Activated T-cell treated with anti-CD3 and anti-CD28 coated beads, Interleukin-2, amount 50 U/mL, for 24 hours (primary cell): Measurements from ENCODE around the gene CFAP99.

ENCODE experiments used
- DNase-seq: peaks from one replicate; pipeline ENCODE4 v3.0.0-alpha.2; 2020
- H3K27ac Mint-ChIP-seq: 2 replicates; pipeline ENCODE4 v1.8.0; 2020; ENCODE audit warnings: mild to moderate bottlenecking, mixed read lengths
- H3K27me3 Mint-ChIP-seq: 2 replicates; pipeline ENCODE4 v1.8.0; 2020; ENCODE audit warnings: mixed read lengths
- H3K36me3 Mint-ChIP-seq: 2 replicates; pipeline ENCODE4 v1.8.0; 2020; ENCODE audit warnings: low read depth, mixed read lengths
- H3K4me1 Mint-ChIP-seq: 2 replicates; pipeline ENCODE4 v1.8.0; 2020; ENCODE audit warnings: low read depth, mixed read lengths
- H3K4me3 Mint-ChIP-seq: 2 replicates; pipeline ENCODE4 v1.8.0; 2020; ENCODE audit warnings: mild to moderate bottlenecking, moderate library complexity, mixed read lengths
- H3K9me3 Mint-ChIP-seq: 2 replicates; pipeline ENCODE4 v1.8.0; 2020; ENCODE audit warnings: mixed read lengths

CFAP99 gene

GRCh38 chr4:2399216-2399615 is 19.5 kb upstream of the CFAP99 start:
- Mint-ChIP-seq H3K4me3 (no peak overlapping the region), H3K36me3 (no peaks in the 10 kb centered on the region), H3K4me1 (peaks cover 34% of the 10 kb centered on the region), H3K27me3 (peaks cover 4% of the 10 kb centered on the region), H3K9me3 (no peaks in the 10 kb centered on the region), H3K27ac (no peak overlapping the region)
- no peak for DNase-seq

DNA sequence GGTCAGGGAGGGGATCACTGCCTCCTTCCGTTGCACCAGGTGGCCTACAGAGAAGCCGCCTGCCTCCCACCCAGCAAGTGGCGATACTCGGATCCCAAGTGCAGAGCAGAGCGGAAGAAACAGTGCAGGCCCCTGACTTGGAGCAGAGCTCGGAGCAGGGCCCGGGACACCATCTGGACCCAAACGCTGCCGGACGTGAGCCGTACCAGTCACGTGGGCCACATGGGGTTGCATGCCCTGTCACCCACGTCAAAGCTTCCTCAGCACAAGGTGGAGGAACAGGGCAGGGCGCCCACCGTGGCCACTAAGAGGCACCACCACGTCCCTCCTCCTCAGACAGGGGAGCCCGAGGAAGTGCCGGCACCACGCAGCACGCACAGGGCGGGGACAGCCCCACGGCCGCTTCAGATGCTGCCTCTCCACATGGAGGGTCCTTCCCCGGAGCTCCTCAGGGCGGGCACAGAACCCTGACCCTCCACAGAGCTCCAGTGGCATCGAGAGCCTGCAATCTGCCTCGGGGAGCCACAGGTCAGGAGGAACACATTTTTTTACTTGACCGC is 19.0 kb upstream of the CFAP99 start:
- Mint-ChIP-seq H3K4me3 (no peak overlapping the region), H3K27ac (no peak overlapping the region), H3K27me3 (peaks cover 4% of the 10 kb centered on the region), H3K9me3 (no peaks in the 10 kb centered on the region), H3K36me3 (no peaks in the 10 kb centered on the region), H3K4me1 (peaks cover 32% of the 10 kb centered on the region)
- no peak for DNase-seq

GRCh38 chr4:2400841-2401609 is 17.7 kb upstream of the CFAP99 start:
- DNase-seq, result no peak
- H3K9me3 Mint-ChIP-seq, result no peaks in the 10 kb centered on the region
- H3K27me3 Mint-ChIP-seq, result peaks cover 4% of the 10 kb centered on the region
- no peaks in the 10 kb centered on the region for H3K36me3 Mint-ChIP-seq
- H3K4me1 Mint-ChIP-seq, result peaks cover 29% of the 10 kb centered on the region
- H3K27ac Mint-ChIP-seq, result no peak overlapping the region
- no peak overlapping the region for H3K4me3 Mint-ChIP-seq

DNA sequence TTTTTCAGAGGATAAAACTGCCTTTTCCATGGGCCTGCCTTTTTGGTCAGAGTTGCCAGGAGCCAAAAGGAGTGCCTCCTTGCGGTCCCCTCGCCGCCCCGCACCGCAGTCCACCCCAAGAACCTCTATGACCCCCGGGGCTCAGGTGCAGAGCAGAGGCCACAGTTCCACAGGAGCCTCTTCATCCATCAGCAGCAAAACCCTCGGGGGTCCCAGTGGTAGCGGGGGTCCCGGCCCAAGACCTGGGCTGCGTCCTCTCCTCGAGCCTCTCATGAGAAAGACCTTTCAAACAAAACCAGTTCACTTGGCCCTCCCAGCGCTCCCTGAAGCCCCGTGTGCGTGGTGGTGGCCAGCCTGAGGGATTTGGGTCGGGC is 17.2 kb upstream of the CFAP99 start:
- peaks cover 4% of the 10 kb centered on the region for H3K27me3 Mint-ChIP-seq
- H3K4me3 Mint-ChIP-seq, result peak overlapping the region; percentile 54
- H3K36me3 Mint-ChIP-seq, result no peaks in the 10 kb centered on the region
- no peak for DNase-seq
- no peaks in the 10 kb centered on the region for H3K9me3 Mint-ChIP-seq
- H3K27ac Mint-ChIP-seq, result no peak overlapping the region
- peaks cover 29% of the 10 kb centered on the region for H3K4me1 Mint-ChIP-seq

DNA sequence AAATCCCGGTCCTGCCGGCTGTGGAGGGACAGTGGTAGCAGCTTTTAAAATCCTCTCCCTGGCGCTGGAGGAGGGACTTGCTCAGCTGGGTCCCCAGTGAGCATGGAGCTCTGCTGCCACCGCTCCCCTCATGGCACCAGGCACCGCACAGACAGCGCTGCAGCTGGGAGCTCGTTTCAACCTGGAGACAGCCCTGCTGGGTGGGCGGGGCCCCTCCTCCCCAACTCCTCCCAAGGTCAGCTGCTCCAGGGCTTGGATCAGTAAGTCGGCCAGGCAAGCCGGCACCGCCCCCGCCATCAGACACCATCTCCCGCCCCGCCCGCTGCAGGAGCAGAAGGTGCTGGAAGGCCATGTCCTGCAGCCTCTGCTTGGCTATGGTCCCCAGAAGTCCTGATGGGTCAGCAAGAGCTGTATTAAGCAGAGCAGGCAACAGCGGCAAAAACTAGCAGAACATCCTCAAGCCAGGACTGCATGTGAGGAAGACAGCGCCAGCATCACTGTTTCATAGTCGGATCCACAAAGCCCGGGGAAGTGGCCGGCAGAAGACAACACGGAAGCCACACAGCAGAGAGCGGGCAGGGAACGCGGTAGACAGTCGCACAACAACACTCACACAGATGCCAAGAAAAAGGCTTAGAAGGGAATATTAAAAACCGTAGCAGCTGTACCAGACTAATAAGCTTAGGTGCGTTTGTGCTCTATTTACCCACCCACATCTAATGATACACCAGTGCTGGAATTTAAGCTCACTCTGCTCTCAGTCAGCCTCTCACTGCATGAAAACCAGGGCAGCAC is 16.5 kb upstream of the CFAP99 start:
- H3K4me3 Mint-ChIP-seq, result peak overlapping the region; percentile 54
- peaks cover 34% of the 10 kb centered on the region for H3K4me1 Mint-ChIP-seq
- DNase-seq, result peak; percentile 40
- H3K9me3 Mint-ChIP-seq, result no peaks in the 10 kb centered on the region
- no peak overlapping the region for H3K27ac Mint-ChIP-seq
- H3K27me3 Mint-ChIP-seq, result peaks cover 4% of the 10 kb centered on the region
- no peaks in the 10 kb centered on the region for H3K36me3 Mint-ChIP-seq

DNA sequence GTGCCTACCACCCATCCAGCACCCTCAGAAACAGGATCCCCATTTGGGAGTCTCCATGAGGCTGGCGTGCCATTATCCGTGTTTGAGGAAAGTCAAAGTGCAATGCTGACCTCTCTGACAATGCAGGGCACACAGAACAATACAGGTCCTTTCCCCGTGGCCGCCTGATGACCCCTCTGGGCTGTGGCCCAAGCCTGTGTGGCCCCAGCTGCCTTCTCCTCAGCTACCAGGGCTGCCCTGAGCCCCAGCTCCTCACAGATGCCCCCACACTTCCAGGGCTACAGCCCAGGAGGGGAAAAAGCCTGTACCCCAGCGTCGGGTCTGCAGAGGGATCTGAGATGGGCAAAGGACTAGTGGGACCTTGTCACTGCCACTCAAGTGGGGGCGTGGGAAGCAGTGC is 15.8 kb upstream of the CFAP99 start:
- Mint-ChIP-seq H3K4me3 (peak overlapping the region; percentile 54), H3K9me3 (no peaks in the 10 kb centered on the region), H3K36me3 (no peaks in the 10 kb centered on the region), H3K27ac (no peak overlapping the region), H3K27me3 (peaks cover 4% of the 10 kb centered on the region), H3K4me1 (peaks cover 37% of the 10 kb centered on the region)
- no peak for DNase-seq

- peaks cover 53% of the 10 kb centered on the region for H3K4me1 Mint-ChIP-seq
- no peak for DNase-seq
- no peak overlapping the region for H3K4me3 Mint-ChIP-seq
- peaks cover 4% of the 10 kb centered on the region for H3K27me3 Mint-ChIP-seq
- H3K9me3 Mint-ChIP-seq, result no peaks in the 10 kb centered on the region
- no peaks in the 10 kb centered on the region for H3K36me3 Mint-ChIP-seq
- no peak overlapping the region for H3K27ac Mint-ChIP-seq
These were observed 12.3 kb upstream of the CFAP99 start for GRCh38 chr4:2406406-2406805.

DNA sequence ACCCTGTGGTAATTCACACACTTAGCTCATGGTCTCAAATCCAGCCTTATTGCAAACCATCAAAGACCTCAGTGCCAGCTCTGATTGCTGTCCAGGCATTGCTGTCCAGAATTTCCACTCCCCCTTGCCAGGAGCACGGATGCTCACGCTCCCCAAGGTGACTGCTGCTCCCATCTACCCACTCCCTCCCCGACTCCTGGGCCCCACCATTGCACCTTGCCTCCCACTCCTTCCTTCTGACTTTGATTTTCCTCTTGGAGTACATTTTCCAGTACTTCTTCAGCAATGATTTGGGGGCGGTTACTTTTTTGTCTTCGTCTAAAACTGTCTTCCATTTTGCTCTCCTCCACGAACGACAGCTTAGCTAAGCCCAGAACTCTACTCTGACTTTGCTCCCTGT is 11.8 kb upstream of the CFAP99 start:
- H3K27me3 Mint-ChIP-seq, result peaks cover under 1% of the 10 kb centered on the region
- no peaks in the 10 kb centered on the region for H3K36me3 Mint-ChIP-seq
- H3K27ac Mint-ChIP-seq, result no peak overlapping the region
- DNase-seq, result no peak
- H3K4me1 Mint-ChIP-seq, result peaks cover 53% of the 10 kb centered on the region
- no peak overlapping the region for H3K4me3 Mint-ChIP-seq
- H3K9me3 Mint-ChIP-seq, result no peaks in the 10 kb centered on the region

GRCh38 chr4:2407991-2408342 is 10.8 kb upstream of the CFAP99 start:
- no peak overlapping the region for H3K4me3 Mint-ChIP-seq
- H3K4me1 Mint-ChIP-seq, result peaks cover 53% of the 10 kb centered on the region

GRCh38 chr4:2408401-2408958 is 10.3 kb upstream of the CFAP99 start:
- Mint-ChIP-seq H3K27ac (peak overlapping the region; percentile 2), H3K36me3 (no peaks in the 10 kb centered on the region), H3K4me1 (peaks cover 54% of the 10 kb centered on the region), H3K27me3 (no peaks in the 10 kb centered on the region), H3K9me3 (no peaks in the 10 kb centered on the region), H3K4me3 (no peak overlapping the region)
- no peak for DNase-seq

More at GRCh38 chr4:2407991-2408342, 10.8 kb upstream of the CFAP99 start:
- no peaks in the 10 kb centered on the region for H3K27me3 Mint-ChIP-seq
- no peak for DNase-seq
- H3K36me3 Mint-ChIP-seq, result no peaks in the 10 kb centered on the region
- H3K27ac Mint-ChIP-seq, result peak overlapping the region; percentile 2
- no peaks in the 10 kb centered on the region for H3K9me3 Mint-ChIP-seq

- H3K9me3 Mint-ChIP-seq, result no peaks in the 10 kb centered on the region
- H3K36me3 Mint-ChIP-seq, result no peaks in the 10 kb centered on the region
- H3K27me3 Mint-ChIP-seq, result no peaks in the 10 kb centered on the region
- no peak overlapping the region for H3K4me3 Mint-ChIP-seq
- peaks cover 59% of the 10 kb centered on the region for H3K4me1 Mint-ChIP-seq
- H3K27ac Mint-ChIP-seq, result no peak overlapping the region
- DNase-seq, result no peak
These were observed 9.8 kb upstream of the CFAP99 start for GRCh38 chr4:2408976-2409375.

DNA sequence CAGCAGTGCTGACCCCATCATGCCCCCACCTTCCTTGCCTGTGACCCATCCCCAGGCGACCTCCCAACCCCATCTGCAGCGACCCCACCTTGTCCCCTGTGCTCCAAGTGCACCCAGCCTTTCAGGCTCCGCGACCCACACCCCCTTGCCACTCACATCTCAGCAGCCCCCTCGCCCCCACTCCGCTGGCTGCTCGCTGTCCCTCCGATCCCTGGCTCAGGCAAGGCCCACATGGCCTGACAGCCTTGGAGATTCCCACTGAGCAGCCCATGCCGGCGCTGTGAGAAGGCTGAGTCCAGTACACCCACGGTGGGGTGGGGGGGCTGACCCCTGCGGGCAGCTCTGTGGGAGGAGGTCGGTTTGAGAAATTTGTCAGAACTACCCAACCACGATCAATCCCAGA is 9.4 kb upstream of the CFAP99 start:
- Mint-ChIP-seq H3K9me3 (no peaks in the 10 kb centered on the region), H3K36me3 (no peaks in the 10 kb centered on the region), H3K4me1 (peaks cover 61% of the 10 kb centered on the region), H3K27me3 (no peaks in the 10 kb centered on the region), H3K4me3 (no peak overlapping the region), H3K27ac (no peak overlapping the region)
- no peak for DNase-seq

GRCh38 chr4:2411786-2412510 is 6.8 kb upstream of the CFAP99 start:
- Mint-ChIP-seq H3K4me1 (peaks cover 77% of the 10 kb centered on the region), H3K36me3 (no peaks in the 10 kb centered on the region), H3K27me3 (peaks cover 15% of the 10 kb centered on the region), H3K27ac (peak overlapping the region; percentile 98), H3K9me3 (no peaks in the 10 kb centered on the region), H3K4me3 (peak overlapping the region; percentile 73)
- peak; percentile 54 for DNase-seq

DNA sequence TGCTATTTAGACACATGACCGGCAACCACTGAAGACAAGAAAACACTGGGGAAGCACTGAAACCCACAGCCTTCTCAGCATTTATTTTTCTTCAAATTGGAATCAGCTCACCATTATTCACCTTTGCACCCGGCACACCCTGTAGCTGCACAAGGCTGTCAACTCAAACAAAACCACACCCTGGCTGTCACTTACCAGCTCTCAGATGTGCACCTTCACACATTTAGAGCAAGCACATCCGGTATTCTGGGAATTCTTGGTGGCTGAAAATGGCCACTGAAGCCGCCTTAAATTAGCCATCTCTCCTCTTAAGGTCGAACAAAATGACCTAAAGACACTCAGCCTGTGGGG is 6.2 kb upstream of the CFAP99 start:
- H3K27ac Mint-ChIP-seq, result peak overlapping the region; percentile 98
- no peak for DNase-seq
- peaks cover 16% of the 10 kb centered on the region for H3K27me3 Mint-ChIP-seq
- H3K9me3 Mint-ChIP-seq, result no peaks in the 10 kb centered on the region
- peak overlapping the region; percentile 73 for H3K4me3 Mint-ChIP-seq
- no peaks in the 10 kb centered on the region for H3K36me3 Mint-ChIP-seq
- peaks cover 76% of the 10 kb centered on the region for H3K4me1 Mint-ChIP-seq
